Natural killer cell (primary cell): Measurements from ENCODE around the gene JPH2. TPM values are rescaled to one million over a fixed set of nuclear protein-coding genes. Genes with fewer than 3 reads are reported as not detected.

Experiments
- ATAC-seq, 3 donors: fragments of 150-1000 bp in 2 of 3; fragments of 200-7000 bp in 1 of 3; cut with Tn5 transposase; 1 replicate in 1 of 3; 2 replicates in 2 of 3; pipeline ENCODE4 v1.10.0; 2021; ENCODE audit warnings: mild to moderate bottlenecking in 2 of 3, moderate library complexity in 2 of 3
- DNase-seq, 2 donors: peaks; one replicate each; pipeline versions ENCODE4 v3.0.0 to v3.0.0-alpha.2; 2013 to 2021; ENCODE audit warnings: mixed read lengths in 1 of 2
- H3K27ac ChIP-seq: one replicate; pipeline ENCODE4 v1.5.1; 2013; ENCODE audit warnings: mild to moderate bottlenecking, low read length
- H3K27me3 ChIP-seq: one replicate; pipeline ENCODE4 v1.6.1; 2013; ENCODE audit warnings: low read length; ENCODE audit not compliant: control insufficient read depth, insufficient read depth
- H3K36me3 ChIP-seq: one replicate; pipeline ENCODE4 v1.6.1; 2013; ENCODE audit warnings: low read length; ENCODE audit not compliant: control insufficient read depth, insufficient read depth
- H3K4me1 ChIP-seq: one replicate; pipeline ENCODE4 v1.6.1; 2013; ENCODE audit warnings: low read length; ENCODE audit not compliant: control insufficient read depth, insufficient read depth
- H3K4me3 ChIP-seq: one replicate; pipeline ENCODE4 v1.5.1; 2013; ENCODE audit warnings: low read length
- H3K9me3 ChIP-seq: one replicate; pipeline ENCODE4 v1.6.1; 2013; ENCODE audit warnings: low read length; ENCODE audit not compliant: control insufficient read depth, insufficient read depth
- H3K27ac Mint-ChIP-seq, 2 donors: one replicate each; pipeline ENCODE4 v1.8.0; 2022; ENCODE audit warnings: mild to moderate bottlenecking in 2 of 2, mixed read lengths in 2 of 2, moderate library complexity in 1 of 2
- H3K27me3 Mint-ChIP-seq, 2 donors: one replicate each; pipeline ENCODE4 v1.8.0; 2022; ENCODE audit warnings: low read depth in 2 of 2, mixed read lengths in 2 of 2
- H3K36me3 Mint-ChIP-seq: one replicate; pipeline ENCODE4 v1.8.0; 2022; ENCODE audit warnings: mixed read lengths
- H3K4me1 Mint-ChIP-seq, 2 donors: one replicate each; pipeline ENCODE4 v1.8.0; 2022; ENCODE audit warnings: mixed read lengths in 2 of 2
- H3K4me3 Mint-ChIP-seq: one replicate; pipeline ENCODE4 v1.8.0; 2022; ENCODE audit warnings: mild to moderate bottlenecking, moderate library complexity, mixed read lengths
- H3K9me3 Mint-ChIP-seq, 2 donors: one replicate each; pipeline ENCODE4 v1.8.0; 2022; ENCODE audit warnings: mixed read lengths in 2 of 2
- CTCF ChIP-seq: fragments of 200-600 bp; IDR thresholded peaks from one replicate; pipeline ENCODE4 v1.8.0; 2022; ENCODE audit warnings: antibody characterized with exemption
- WGBS: methylation state at CpG from one replicate; pipeline ENCODE4 v1.1.7; 2013; ENCODE audit warnings: missing lambda C conversion rate; ENCODE audit not compliant: insufficient coverage; 5-methylcytosine and 5-hydroxymethylcytosine counted together
- intact Hi-C: fragments of 100-400 bp; cut with micrococcal nuclease; formaldehyde crosslinking; loops from one replicate; pipeline ENCODE4 v1.14.2; 2022
- total RNA-seq, 4 donors: library from RNA; stranded (reverse); fragments of 120-200 nt in 1 of 4; gene quantifications; one replicate each; pipeline versions ENCODE4 v1.2.3 to v1.2.4, GENCODE V29; 2013 to 2022

Gene JPH2
- total RNA-seq, 3 donors from 2014 or later (not counting 1 experiment from before 2014, with no cell fraction given) = not detected

DNA sequence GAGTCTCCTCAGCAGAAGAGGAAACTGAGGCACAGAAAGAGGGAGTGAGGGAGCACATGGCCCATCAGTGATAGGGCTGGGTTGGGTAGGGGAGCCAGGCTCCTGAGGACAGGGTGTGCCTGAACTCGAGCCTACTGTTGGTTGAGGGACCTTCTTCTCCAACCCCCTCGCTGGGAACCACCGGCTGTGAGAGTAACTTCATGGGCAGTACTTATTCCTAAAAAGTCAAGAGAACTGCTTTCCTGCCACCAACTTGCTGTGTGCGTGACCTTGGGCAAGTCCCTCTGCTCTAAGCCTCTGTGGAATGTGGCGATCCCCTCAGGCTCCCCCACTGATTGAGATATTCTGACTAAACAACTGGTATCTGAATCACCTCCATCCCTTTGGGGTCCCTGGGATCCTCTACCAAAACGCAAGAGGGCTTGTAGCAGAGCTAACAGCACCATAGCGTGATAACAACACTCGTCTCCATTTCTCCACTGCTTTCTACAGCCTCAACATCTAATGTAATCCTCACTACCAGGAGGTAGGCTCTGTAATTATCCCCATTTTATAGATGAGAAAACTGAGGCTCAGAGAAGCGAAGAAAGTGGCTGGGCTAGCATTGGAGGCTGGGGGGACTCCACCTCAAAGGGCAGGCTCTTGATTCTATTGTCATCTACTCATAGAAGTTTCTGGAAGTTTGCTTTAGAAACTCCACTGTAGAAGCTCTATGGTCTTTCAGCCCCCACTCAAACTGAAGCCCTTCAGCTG is 76.0 kb downstream of the JPH2 start:
- H3K9me3 Mint-ChIP-seq = no peaks in the 10 kb centered on the region
- Histone ChIP-seq H3K27ac (no peak overlapping the region), H3K9me3 (no peaks in the 10 kb centered on the region), H3K27me3 (no peaks in the 10 kb centered on the region), H3K4me3 (no peak overlapping the region), H3K4me1 (no peaks in the 10 kb centered on the region), H3K36me3 (no peaks in the 10 kb centered on the region)
- no peaks in the 10 kb centered on the region for H3K36me3 Mint-ChIP-seq
- no peak overlapping the region for H3K4me3 Mint-ChIP-seq
- no peak for ATAC-seq
- DNase-seq = no peak
- intact Hi-C loops = no loop called here
- H3K27me3 Mint-ChIP-seq = peaks cover 35 to 43% of the 10 kb centered on the region in 2 donors
- no peak overlapping the region for H3K27ac Mint-ChIP-seq
- 73% methylated on average over 9 of the region's 9 CpGs for WGBS
- no peak for TF ChIP-seq CTCF
- H3K4me1 Mint-ChIP-seq = no peaks in the 10 kb centered on the region

- ATAC-seq (no peak), DNase-seq (no peak)
- H3K4me3 Mint-ChIP-seq = no peak overlapping the region
- H3K4me1 Mint-ChIP-seq = no peaks in the 10 kb centered on the region
- Histone ChIP-seq H3K4me1 (no peaks in the 10 kb centered on the region), H3K36me3 (no peaks in the 10 kb centered on the region), H3K27ac (no peak overlapping the region), H3K27me3 (no peaks in the 10 kb centered on the region), H3K9me3 (no peaks in the 10 kb centered on the region), H3K4me3 (no peak overlapping the region)
- no peak for TF ChIP-seq CTCF
- no peaks in the 10 kb centered on the region for H3K36me3 Mint-ChIP-seq
- H3K27me3 Mint-ChIP-seq = peaks cover 34 to 53% of the 10 kb centered on the region in 2 donors
- no peak overlapping the region for H3K27ac Mint-ChIP-seq
- no peaks in the 10 kb centered on the region for H3K9me3 Mint-ChIP-seq
- 48% methylated on average over 5 of the region's 5 CpGs for WGBS
- intact Hi-C loops = no loop called here
Measured at GRCh38 chr20:44109951-44110361, 77.0 kb downstream of the JPH2 start.

GRCh38 chr20:44106615-44107014 is 80.4 kb downstream of the JPH2 start:
- ATAC-seq = no peak
- Histone ChIP-seq H3K9me3 (no peaks in the 10 kb centered on the region), H3K27me3 (peaks cover 3% of the 10 kb centered on the region), H3K36me3 (no peaks in the 10 kb centered on the region), H3K4me1 (no peaks in the 10 kb centered on the region), H3K27ac (no peak overlapping the region), H3K4me3 (no peak overlapping the region)
- no peaks in the 10 kb centered on the region for H3K36me3 Mint-ChIP-seq
- WGBS = 100% methylated on average over 1 of the region's 5 CpGs
- no peak for DNase-seq
- TF ChIP-seq CTCF = no peak
- no peaks in the 10 kb centered on the region for H3K4me1 Mint-ChIP-seq
- H3K4me3 Mint-ChIP-seq = no peak overlapping the region
- no peaks in the 10 kb centered on the region for H3K9me3 Mint-ChIP-seq
- intact Hi-C loops = no loop called here
- H3K27me3 Mint-ChIP-seq = peaks cover 53 to 77% of the 10 kb centered on the region in 2 donors
- H3K27ac Mint-ChIP-seq = no peak overlapping the region
